Endothelial cell of umbilical vein (primary cell): ENCODE measurements around the gene CCDC136. TPM values are rescaled to one million over a fixed set of nuclear protein-coding genes. Genes with fewer than 3 reads are reported as not detected.

Experiments used
- BruUV-seq: library from RNA; stranded (reverse); fragments of 400-500 nt; replicated peaks from 2 replicates; lab custom pipeline; 2021; lab: Mats Ljungman, UMichigan
- CTCF ChIA-PET: fragments of 300-600, 350-600 bp; sonication (Branson Sonifier 250); formaldehyde crosslinking; loops from one replicate; lab custom pipeline; 2021; ENCODE audit warnings: antibody characterized with exemption, inconsistent platforms; lab: Charles Lee
- POLR2A ChIA-PET: fragments of 300-600, 350-600 bp; sonication (Branson Sonifier 250); formaldehyde crosslinking; loops from one replicate; lab custom pipeline; 2021; ENCODE audit warnings: antibody characterized with exemption, inconsistent platforms; lab: Charles Lee
- DNase-seq: peaks from one replicate; pipeline ENCODE4 v3.0.0-alpha.2; 2011; ENCODE audit warnings: low read depth, low spot score
- FAIRE-seq: peaks from 2 replicates; lab custom pipeline; 2011; peaks lifted over from hg19 to GRCh38; lab: Jason Lieb, UNC
- H2AFZ ChIP-seq: 2 replicates; pipeline ENCODE4 v1.6.0; 2012; ENCODE audit warnings: low read depth, low read length, control low read depth, inconsistent platforms
- H3K27ac ChIP-seq: 2 replicates; pipeline ENCODE4 v1.5.1; 2011; ENCODE audit warnings: low read depth, mild to moderate bottlenecking, control low read depth, low read length, moderate library complexity; ENCODE audit not compliant: insufficient read depth
- H3K27me3 ChIP-seq, 2 experiments: 2 replicates each; pipeline versions ENCODE4 v1.6.0 to v1.6.1; 2011; ENCODE audit warnings: low read length in 2 of 2, mixed read lengths in 1 of 2; ENCODE audit not compliant: control insufficient read depth in 2 of 2, insufficient read depth in 2 of 2
- H3K36me3 ChIP-seq, 2 experiments: 2 replicates in 1 of 2; 3 replicates in 1 of 2; pipeline ENCODE4 v1.5.1; 2011; ENCODE audit warnings: low read length in 2 of 2, mild to moderate bottlenecking in 1 of 2, moderate library complexity in 1 of 2; ENCODE audit not compliant: control insufficient read depth in 2 of 2, insufficient read depth in 2 of 2; ENCODE audit errors: extremely low read depth in 1 of 2
- H3K4me1 ChIP-seq: 3 replicates; pipeline ENCODE4 v1.5.1; 2011; ENCODE audit warnings: mild to moderate bottlenecking, low read length; ENCODE audit not compliant: control insufficient read depth, insufficient read depth; ENCODE audit errors: extremely low read depth
- H3K4me2 ChIP-seq: 2 replicates; pipeline ENCODE4 v1.6.1; 2011; ENCODE audit warnings: low read length, control low read depth, mixed read lengths; ENCODE audit not compliant: insufficient read depth
- H3K4me3 ChIP-seq, 3 experiments: fragments of 200-600 bp in 1 of 3; sonication (generic), shearing (Covaris generic) in 1 of 3; replicated peaks in 1 of 3; 2 replicates each; pipeline ENCODE4 v1.5.1; 2011 to 2016; ENCODE audit warnings: control low read depth in 3 of 3, low read length in 3 of 3, mild to moderate bottlenecking in 2 of 3, inconsistent platforms in 1 of 3, low read depth in 1 of 3, moderate library complexity in 1 of 3; ENCODE audit not compliant: insufficient read depth in 1 of 3
- H3K79me2 ChIP-seq: 2 replicates; pipeline ENCODE4 v1.6.0; 2012; ENCODE audit warnings: low read length, inconsistent platforms; ENCODE audit not compliant: control insufficient read depth, insufficient read depth
- H3K9ac ChIP-seq: replicated peaks from 2 replicates; pipeline ENCODE3; 2011; ENCODE audit warnings: low read length, control low read depth; ENCODE audit not compliant: insufficient read depth; ENCODE audit errors: extremely low read depth
- H3K9me1 ChIP-seq: replicated peaks from 3 replicates; pipeline ENCODE4 v1.6.0; 2011; ENCODE audit warnings: mild to moderate bottlenecking, low read length; ENCODE audit not compliant: control insufficient read depth, insufficient read depth; ENCODE audit errors: extremely low read depth
- H3K9me3 ChIP-seq: replicated peaks from 2 replicates; pipeline ENCODE4 v1.5.1; 2012; ENCODE audit warnings: low read length, inconsistent platforms; ENCODE audit not compliant: control insufficient read depth, insufficient read depth
- H4K20me1 ChIP-seq: replicated peaks from 2 replicates; pipeline ENCODE3; 2011; ENCODE audit warnings: mild to moderate bottlenecking, low read length; ENCODE audit not compliant: control insufficient read depth, insufficient read depth; ENCODE audit errors: extremely low read depth
- EZH2 ChIP-seq: IDR thresholded peaks from 2 replicates; pipeline ENCODE4 v1.6.1; 2012; ENCODE audit warnings: borderline replicate concordance, low read depth, mild to moderate bottlenecking, moderate library complexity, low read length, inconsistent platforms; ENCODE audit not compliant: severe bottlenecking
- FOS ChIP-seq: IDR thresholded peaks from 2 replicates; pipeline ENCODE4 v1.6.1; 2011; ENCODE audit warnings: mild to moderate bottlenecking, low read length, moderate library complexity, borderline replicate concordance; ENCODE audit not compliant: insufficient read depth
- GATA2 ChIP-seq: IDR thresholded peaks from 2 replicates; pipeline ENCODE4 v1.7.0; 2011; ENCODE audit warnings: low read depth, mild to moderate bottlenecking, moderate library complexity, mixed read lengths, low read length; ENCODE audit not compliant: insufficient read length, insufficient read depth
- JUN ChIP-seq: IDR thresholded peaks from 2 replicates; pipeline ENCODE4 v1.6.1; 2011; ENCODE audit warnings: borderline replicate concordance, low read depth; ENCODE audit not compliant: insufficient read length, insufficient read depth
- MYC ChIP-seq: IDR thresholded peaks from one replicate; pipeline ENCODE4 v1.6.1; 2011; ENCODE audit warnings: mild to moderate bottlenecking, low read depth, low read length
- POLR2A ChIP-seq: IDR thresholded peaks from 2 replicates; pipeline ENCODE4 v1.6.1; 2012; ENCODE audit warnings: low read depth, mild to moderate bottlenecking, control low read depth, low read length
- POLR2AphosphoS5 ChIP-seq: IDR thresholded peaks from 2 replicates; pipeline ENCODE4 v1.6.1; 2012; ENCODE audit warnings: low read depth, mild to moderate bottlenecking, control low read depth, low read length, moderate library complexity; ENCODE audit not compliant: insufficient read depth
- dilution Hi-C: fragments of 300-500 bp; cut with MboI; formaldehyde crosslinking; loops from one replicate; pipeline ENCODE4 v1.15.0; 2019; ENCODE audit warnings: low sequenced_read_pairs; ENCODE audit not compliant: extremely low pct_ligation_motif_present
- intact Hi-C: fragments of 100-400 bp; cut with micrococcal nuclease; formaldehyde crosslinking; loops from one replicate; pipeline ENCODE4 v1.10.0; 2022
- polyA plus RNA-seq, 4 experiments: library from polyadenylated mRNA; depleted of rRNA in 3 of 4; stranded (reverse) in 3 of 4; unstranded in 1 of 4; fragments of >200 nt; gene quantifications; 2 replicates each; pipeline versions ENCODE4 v1.2.1 to v1.2.3, GENCODE V29; 2011 to 2012; ENCODE audit warnings: missing spikeins in 1 of 4
- small RNA-seq: library from RNA; depleted of rRNA; stranded (forward); fragments of <200 nt; gene quantifications from one replicate; pipeline ENCODE3, GENCODE V24; 2012; ENCODE audit warnings: low replicate concordance, low read depth; ENCODE audit not compliant: insufficient read depth, insufficient read length
- total RNA-seq: library from RNA; stranded (reverse); gene quantifications from 2 replicates; pipeline ENCODE4 v1.2.3, GENCODE V29; 2021
- TF ChIP-seq, protein P1 (sequence below), 2 donors: IDR thresholded peaks; 1 replicate in 1 of 2; 2 replicates in 1 of 2; pipeline ENCODE4 v1.5.1; 2011; ENCODE audit warnings: low read length in 2 of 2, mild to moderate bottlenecking in 2 of 2, moderate library complexity in 2 of 2, control low read depth in 1 of 2, inconsistent platforms in 1 of 2, low read depth in 1 of 2; ENCODE audit not compliant: insufficient read depth in 1 of 2; ENCODE audit errors: extremely low read depth in 1 of 2
- TF ChIP-seq, protein P2 (sequence below): IDR thresholded peaks from 2 replicates; pipeline ENCODE4 v1.6.1; 2011; ENCODE audit not compliant: insufficient read depth, insufficient read length

CCDC136 gene
- total and polyA plus RNA-seq, 2 donors (not counting 3 experiments of a cell fraction or from before 2014, with no cell fraction given): 1.8 to 3.3 TPM

- Histone ChIP-seq H3K4me3 (no peak overlapping the region), H3K9ac (no peak overlapping the region), H3K9me1 (no peaks in the 10 kb centered on the region), H3K27ac (no peak overlapping the region), H3K79me2 (no peaks in the 10 kb centered on the region), H3K9me3 (no peaks in the 10 kb centered on the region), H3K36me3 (peaks cover 0 to 4% of the 10 kb centered on the region in 2 experiments), H4K20me1 (no peaks in the 10 kb centered on the region), H3K4me2 (no peak overlapping the region), H2AFZ (no peak overlapping the region), H3K27me3 (peaks cover 2 to 4% of the 10 kb centered on the region in 2 experiments), H3K4me1 (peaks cover 3% of the 10 kb centered on the region)
- dilution Hi-C loops (no loop called here), intact Hi-C loops (no loop called here)
- FAIRE-seq (no peak), DNase-seq (no peak)
- no TSS peak for BruUV-seq
- CTCF ChIA-PET: interaction anchor here (0.6 to 1.4 kb wide), 3 partner anchors 8 to 262 kb away, joined by 3 to 4 read pairs (median 3); no protein-coding TSS in a partner anchor
- POLR2A ChIA-PET: no interaction called here
- TF ChIP-seq, protein P1, sequence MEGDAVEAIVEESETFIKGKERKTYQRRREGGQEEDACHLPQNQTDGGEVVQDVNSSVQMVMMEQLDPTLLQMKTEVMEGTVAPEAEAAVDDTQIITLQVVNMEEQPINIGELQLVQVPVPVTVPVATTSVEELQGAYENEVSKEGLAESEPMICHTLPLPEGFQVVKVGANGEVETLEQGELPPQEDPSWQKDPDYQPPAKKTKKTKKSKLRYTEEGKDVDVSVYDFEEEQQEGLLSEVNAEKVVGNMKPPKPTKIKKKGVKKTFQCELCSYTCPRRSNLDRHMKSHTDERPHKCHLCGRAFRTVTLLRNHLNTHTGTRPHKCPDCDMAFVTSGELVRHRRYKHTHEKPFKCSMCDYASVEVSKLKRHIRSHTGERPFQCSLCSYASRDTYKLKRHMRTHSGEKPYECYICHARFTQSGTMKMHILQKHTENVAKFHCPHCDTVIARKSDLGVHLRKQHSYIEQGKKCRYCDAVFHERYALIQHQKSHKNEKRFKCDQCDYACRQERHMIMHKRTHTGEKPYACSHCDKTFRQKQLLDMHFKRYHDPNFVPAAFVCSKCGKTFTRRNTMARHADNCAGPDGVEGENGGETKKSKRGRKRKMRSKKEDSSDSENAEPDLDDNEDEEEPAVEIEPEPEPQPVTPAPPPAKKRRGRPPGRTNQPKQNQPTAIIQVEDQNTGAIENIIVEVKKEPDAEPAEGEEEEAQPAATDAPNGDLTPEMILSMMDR (IDR thresholded peaks at IDR 0.05; ENCODE audit: extremely low read depth in 1 of 2, insufficient read depth in 1 of 2, low read depth in 1 of 2, low read length in 2 of 2): no peak
- no peak for TF ChIP-seq FOS
- no peak for TF ChIP-seq JUN
- no peak for TF ChIP-seq POLR2A
- no peak for TF ChIP-seq MYC
- TF ChIP-seq GATA2: no peak
- TF ChIP-seq, protein P2, sequence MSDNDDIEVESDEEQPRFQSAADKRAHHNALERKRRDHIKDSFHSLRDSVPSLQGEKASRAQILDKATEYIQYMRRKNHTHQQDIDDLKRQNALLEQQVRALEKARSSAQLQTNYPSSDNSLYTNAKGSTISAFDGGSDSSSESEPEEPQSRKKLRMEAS: no peak
- no peak for TF ChIP-seq EZH2
- TF ChIP-seq POLR2AphosphoS5: no peak
These were observed 79.3 kb downstream of the CCDC136 start for GRCh38 chr7:128871050-128871449.

Small RNA genes lying within 50 kb of the gene (small RNA-seq; reads per million reads assigned to genes)
- gene RN7SL81P: not detected

Other genes with a start within 250 kb of the CCDC136 start
- gene GARIN1A, start 119.7 kb upstream of the CCDC136 start, total RNA-seq: 2.1 and 3.6 TPM in 2 replicates
- gene GARIN1A, start 119.7 kb upstream of the CCDC136 start, polyA plus RNA-seq: 0.53 and 0.65 TPM in 2 replicates
- 254 and 257 TPM in 2 replicates for gene CALU, start 52.6 kb upstream of the CCDC136 start, total RNA-seq
- gene CALU, start 52.6 kb upstream of the CCDC136 start, polyA plus RNA-seq: 111 and 135 TPM in 2 replicates
- not detected in 2 replicates for gene OPN1SW, start 16.2 kb upstream of the CCDC136 start, total RNA-seq
- gene OPN1SW, start 16.2 kb upstream of the CCDC136 start, polyA plus RNA-seq: not detected in 2 replicates
- 81.8 and 81.9 TPM in 2 replicates for gene FLNC, start 38.4 kb downstream of the CCDC136 start, total RNA-seq
- 19.5 and 20.1 TPM in 2 replicates for gene FLNC, start 38.4 kb downstream of the CCDC136 start, polyA plus RNA-seq
- gene ATP6V1F, start 70.9 kb downstream of the CCDC136 start, total RNA-seq: 141 and 156 TPM in 2 replicates
- 360 and 501 TPM in 2 replicates for gene ATP6V1F, start 70.9 kb downstream of the CCDC136 start, polyA plus RNA-seq
- not detected in 2 replicates for gene KCP, start 118.7 kb downstream of the CCDC136 start, total RNA-seq
- 0.03 TPM in 1 of 2 replicates, not detected in the other for gene KCP, start 118.7 kb downstream of the CCDC136 start, polyA plus RNA-seq
- gene IRF5, start 146.0 kb downstream of the CCDC136 start, total RNA-seq: 0.31 and 1.5 TPM in 2 replicates
- 0.36 and 0.46 TPM in 2 replicates for gene IRF5, start 146.0 kb downstream of the CCDC136 start, polyA plus RNA-seq